ENCODE measurements around the gene CASZ1.

The CASZ1 gene

GRCh38 chr1:10736634-10737586 is 59.5 kb downstream of the CASZ1 start:
- no peak for DNase-seq (ENCODE audit: low read depth)
- H3K4me3 ChIP-seq (ENCODE audit: low read depth, low read length): no peak overlapping the region

- DNase-seq (ENCODE audit: low read depth): no peak
- H3K4me3 ChIP-seq (ENCODE audit: low read depth, low read length): no peak overlapping the region
Observed at GRCh38 chr1:10735563-10736305, 60.7 kb downstream of the CASZ1 start.

- no peak overlapping the region for H3K4me3 ChIP-seq (ENCODE audit: low read depth, low read length)
- no peak for DNase-seq (ENCODE audit: low read depth)
Observed at GRCh38 chr1:10734962-10735544, 61.4 kb downstream of the CASZ1 start.

- DNase-seq (ENCODE audit: low read depth): no peak
- no peak overlapping the region for H3K4me3 ChIP-seq (ENCODE audit: low read depth, low read length)
Observed at GRCh38 chr1:10734375-10734774, 62.1 kb downstream of the CASZ1 start.

GRCh38 chr1:10733474-10734366 is 62.7 kb downstream of the CASZ1 start:
- no peak for DNase-seq (ENCODE audit: low read depth)
- H3K4me3 ChIP-seq (ENCODE audit: low read depth, low read length): no peak overlapping the region

- H3K4me3 ChIP-seq (ENCODE audit: low read depth, low read length): no peak overlapping the region
- DNase-seq (ENCODE audit: low read depth): no peak
Observed at GRCh38 chr1:10730985-10731384, 65.5 kb downstream of the CASZ1 start.

- H3K4me3 ChIP-seq (ENCODE audit: low read depth, low read length): no peak overlapping the region
- no peak for DNase-seq (ENCODE audit: low read depth)
Observed at GRCh38 chr1:10728595-10729410, 67.6 kb downstream of the CASZ1 start.

- DNase-seq (ENCODE audit: low read depth): no peak
- H3K4me3 ChIP-seq (ENCODE audit: low read depth, low read length): no peak overlapping the region
Observed at GRCh38 chr1:10727751-10728232, 68.7 kb downstream of the CASZ1 start.

- no peak for DNase-seq (ENCODE audit: low read depth)
- no peak overlapping the region for H3K4me3 ChIP-seq (ENCODE audit: low read depth, low read length)
Observed at GRCh38 chr1:10726355-10726754, 70.1 kb downstream of the CASZ1 start.

- DNase-seq (ENCODE audit: low read depth): no peak
- no peak overlapping the region for H3K4me3 ChIP-seq (ENCODE audit: low read depth, low read length)
Observed at GRCh38 chr1:10724948-10725847, 71.2 kb downstream of the CASZ1 start.

- no peak overlapping the region for H3K4me3 ChIP-seq (ENCODE audit: low read depth, low read length)
- no peak for DNase-seq (ENCODE audit: low read depth)
Observed at GRCh38 chr1:10724511-10724910, 71.9 kb downstream of the CASZ1 start.

GRCh38 chr1:10724052-10724494 is 72.4 kb downstream of the CASZ1 start:
- no peak for DNase-seq (ENCODE audit: low read depth)
- H3K4me3 ChIP-seq (ENCODE audit: low read depth, low read length): no peak overlapping the region

- DNase-seq (ENCODE audit: low read depth): no peak
- no peak overlapping the region for H3K4me3 ChIP-seq (ENCODE audit: low read depth, low read length)
Observed at GRCh38 chr1:10723317-10723716, 73.1 kb downstream of the CASZ1 start.

GRCh38 chr1:10722803-10723202 is 73.6 kb downstream of the CASZ1 start:
- H3K4me3 ChIP-seq (ENCODE audit: low read depth, low read length): no peak overlapping the region
- DNase-seq (ENCODE audit: low read depth): no peak

GRCh38 chr1:10721381-10722321 is 74.8 kb downstream of the CASZ1 start:
- DNase-seq (ENCODE audit: low read depth): no peak
- H3K4me3 ChIP-seq (ENCODE audit: low read depth, low read length): no peak overlapping the region

- no peak overlapping the region for H3K4me3 ChIP-seq (ENCODE audit: low read depth, low read length)
- no peak for DNase-seq (ENCODE audit: low read depth)
Observed at GRCh38 chr1:10720635-10721034, 75.8 kb downstream of the CASZ1 start.
